Liver (tissue), 9 donors: ENCODE measurements around the gene PRM2. TPM values are rescaled to one million over a fixed set of nuclear protein-coding genes. Genes with fewer than 3 reads are reported as not detected.

Source experiments
- DNase-seq: peaks from one replicate; pipeline ENCODE4 v3.0.0-alpha.2; 2017; ENCODE audit warnings: low spot score
- H3K27ac ChIP-seq, 2 donors: one replicate each; pipeline ENCODE4 v1.7.0; 2013; ENCODE audit warnings: inconsistent platforms in 2 of 2, low read length in 2 of 2, control low read depth in 1 of 2, low read depth in 1 of 2, mild to moderate bottlenecking in 1 of 2
- H3K27me3 ChIP-seq, 4 donors: one replicate each; pipeline versions ENCODE4 v1.6.1 to v1.7.0; 2013; ENCODE audit warnings: low read length in 3 of 4, inconsistent platforms in 1 of 4, mild to moderate bottlenecking in 1 of 4, moderate library complexity in 1 of 4; ENCODE audit not compliant: control insufficient read depth in 4 of 4, insufficient read depth in 4 of 4
- H3K36me3 ChIP-seq, 4 donors: one replicate each; pipeline versions ENCODE4 v1.6.1 to v1.7.0; 2013; ENCODE audit warnings: low read length in 3 of 4, mild to moderate bottlenecking in 3 of 4, low read depth in 1 of 4, moderate library complexity in 1 of 4; ENCODE audit not compliant: control insufficient read depth in 4 of 4, insufficient read depth in 3 of 4
- H3K4me1 ChIP-seq, 4 donors: one replicate each; pipeline versions ENCODE4 v1.6.1 to v1.7.0; 2013; ENCODE audit warnings: low read length in 3 of 4, mild to moderate bottlenecking in 3 of 4, moderate library complexity in 1 of 4; ENCODE audit not compliant: control insufficient read depth in 4 of 4, insufficient read depth in 4 of 4
- H3K4me3 ChIP-seq, 3 donors: one replicate each; pipeline versions ENCODE4 v1.6.1 to v1.7.0; 2013; ENCODE audit warnings: low read length in 3 of 3, control low read depth in 1 of 3, low read depth in 1 of 3, mild to moderate bottlenecking in 1 of 3
- H3K9ac ChIP-seq, 2 donors: one replicate each; pipeline ENCODE4 v1.7.0; 2013; ENCODE audit warnings: low read length in 2 of 2, mild to moderate bottlenecking in 2 of 2, moderate library complexity in 2 of 2, control low read depth in 1 of 2, low read depth in 1 of 2
- H3K9me3 ChIP-seq, 4 donors: one replicate each; pipeline versions ENCODE4 v1.6.1 to v1.7.0; 2013; ENCODE audit warnings: low read length in 3 of 4; ENCODE audit not compliant: control insufficient read depth in 4 of 4
- ATF3 ChIP-seq: IDR thresholded peaks from 2 replicates; pipeline ENCODE4 v1.6.1; 2016; ENCODE audit warnings: antibody characterized with exemption
- CTCF ChIP-seq: fragments of 150-350 bp; IDR thresholded peaks from 2 replicates; pipeline ENCODE4 v1.5.1; 2017; ENCODE audit warnings: improper control_type of control experiment, low read depth, low read length; ENCODE audit not compliant: missing input control
- EGR1 ChIP-seq, 2 donors: IDR thresholded peaks; 2 replicates each; pipeline ENCODE4 v1.6.1; 2016 to 2018; ENCODE audit warnings: antibody characterized with exemption in 2 of 2, low read depth in 2 of 2
- FOXA1 ChIP-seq: IDR thresholded peaks from 2 replicates; pipeline ENCODE4 v1.6.1; 2016; ENCODE audit warnings: antibody characterized with exemption
- FOXA2 ChIP-seq: IDR thresholded peaks from 2 replicates; pipeline ENCODE4 v1.6.1; 2016; ENCODE audit warnings: antibody characterized with exemption
- GABPA ChIP-seq, 2 donors: IDR thresholded peaks in 1 of 2; conservative IDR thresholded peaks in 1 of 2; 2 replicates each; pipeline ENCODE4 v1.6.1; 2016; ENCODE audit warnings: antibody characterized with exemption in 2 of 2, mild to moderate bottlenecking in 1 of 2, moderate library complexity in 1 of 2
- HNF4A ChIP-seq, 2 donors: conservative IDR thresholded peaks; 2 replicates each; pipeline ENCODE4 v1.6.1; 2016; ENCODE audit warnings: antibody characterized with exemption in 2 of 2, mild to moderate bottlenecking in 2 of 2
- HNF4G ChIP-seq: IDR thresholded peaks from 2 replicates; pipeline ENCODE4 v1.6.1; 2016; ENCODE audit warnings: antibody characterized with exemption
- JUND ChIP-seq, 2 donors: IDR thresholded peaks; 2 replicates each; pipeline ENCODE4 v1.6.1; 2016; ENCODE audit warnings: antibody characterized with exemption in 2 of 2
- MAX ChIP-seq: IDR thresholded peaks from 2 replicates; pipeline ENCODE4 v1.6.1; 2016; ENCODE audit warnings: antibody characterized with exemption
- NR2F2 ChIP-seq: IDR thresholded peaks from 2 replicates; pipeline ENCODE4 v1.6.1; 2016; ENCODE audit warnings: antibody characterized with exemption
- RAD21 ChIP-seq, 2 donors: IDR thresholded peaks; 2 replicates each; pipeline ENCODE4 v1.6.1; 2016; ENCODE audit warnings: antibody characterized with exemption in 2 of 2, mild to moderate bottlenecking in 2 of 2
- REST ChIP-seq: IDR thresholded peaks from 2 replicates; pipeline ENCODE4 v1.6.1; 2016; ENCODE audit warnings: antibody characterized with exemption, mild to moderate bottlenecking
- RXRA ChIP-seq, 2 donors: IDR thresholded peaks; 2 replicates each; pipeline ENCODE4 v1.6.1; 2017 to 2018; ENCODE audit warnings: antibody characterized with exemption in 2 of 2, mild to moderate bottlenecking in 1 of 2
- SP1 ChIP-seq: IDR thresholded peaks from 2 replicates; pipeline ENCODE4 v1.6.1; 2018; ENCODE audit warnings: antibody characterized with exemption, mild to moderate bottlenecking
- TAF1 ChIP-seq: conservative IDR thresholded peaks from 2 replicates; pipeline ENCODE4 v1.6.1; 2016; ENCODE audit warnings: antibody characterized with exemption, mild to moderate bottlenecking
- YY1 ChIP-seq: IDR thresholded peaks from 2 replicates; pipeline ENCODE4 v1.6.1; 2016; ENCODE audit warnings: antibody characterized with exemption, mild to moderate bottlenecking
- ZBTB33 ChIP-seq: IDR thresholded peaks from 2 replicates; pipeline ENCODE4 v1.6.1; 2016; ENCODE audit warnings: antibody characterized with exemption
- WGBS: extraction: QIAGEN DNeasy Blood & Tissue Kit; methylation state at CpG from one replicate; pipeline ENCODE4 v1.1.7; 2013; 5-methylcytosine and 5-hydroxymethylcytosine counted together
- polyA plus RNA-seq, 2 donors: library from polyadenylated mRNA; stranded (reverse) in 1 of 2; unstranded in 1 of 2; fragments of 200-250 nt in 1 of 2; fragments of >200 nt in 1 of 2; fragmentation: Nextera tagmentation in 1 of 2; extraction: Ambion mirVana in 1 of 2; gene quantifications; one replicate each; pipeline versions ENCODE4 v1.2.1 to v1.2.3, GENCODE V29; 2013 to 2015
- total RNA-seq, 2 donors: library from RNA; depleted of rRNA; stranded (reverse); fragments of >200 nt; gene quantifications; one replicate each; pipeline ENCODE4 v1.2.3, GENCODE V29; 2014
- donor health status: healthy.
- donor health status: healthy.
- donor health status: healthy.
- donor health status: healthy.
- donor health status: healthy.

The PRM2 gene
- total and polyA plus RNA-seq, 4 donors = not detected

GRCh38 chr16:11259655-11260595 is 16.4 kb downstream of the PRM2 start (continued):
- TF ChIP-seq REST (no peak), EGR1 (IDR thresholded peaks at IDR 0.05; ENCODE audit: low read depth in 2 of 2) (no peak), YY1 (no peak), RAD21 (IDR thresholded peaks at IDR 0.05) (no peak)

- Histone ChIP-seq H3K27me3 (no peaks in the 10 kb centered on the region), H3K4me3 (peak overlapping the region; percentile 35 to 55 (median 51)), H3K9me3 (no peaks in the 10 kb centered on the region), H3K36me3 (no peaks in the 10 kb centered on the region), H3K9ac (peak overlapping the region in 1 of 2 donors; percentile 42), H3K27ac (peak overlapping the region; percentile 63 to 85), H3K4me1 (peaks cover 10 to 43% (median 28%) of the 10 kb centered on the region in 4 donors)
- WGBS = 22% methylated on average over 15 of the region's 15 CpGs
- TF ChIP-seq JUND (IDR thresholded peaks at IDR 0.05) (peak; percentile 48 to 59), GABPA (IDR thresholded peaks at IDR 0.05 in 1 of 2, conservative IDR thresholded peaks at IDR 0.05 in 1 of 2) (no peak), ZBTB33 (peak; percentile 75), SP1 (peak; percentile 93), REST (peak; percentile 36), ATF3 (no peak), NR2F2 (peak; percentile 87), HNF4A (conservative IDR thresholded peaks at IDR 0.05) (peak; percentile 93 to 94), RXRA (IDR thresholded peaks at IDR 0.05) (peak; percentile 97 to 98), FOXA2 (peak; percentile 63), HNF4G (no peak), EGR1 (IDR thresholded peaks at IDR 0.05; ENCODE audit: low read depth in 2 of 2) (no peak), FOXA1 (peak; percentile 58), RAD21 (IDR thresholded peaks at IDR 0.05) (peak; percentile 45 to 57), MAX (peak; percentile 75), YY1 (peak; percentile 86), TAF1 (no peak), CTCF (no peak)
- no peak for DNase-seq
Measured at GRCh38 chr16:11258553-11259492, 17.5 kb downstream of the PRM2 start.
